Activated CD8-positive, alpha-beta memory T cell treated with anti-CD3 and anti-CD28 coated beads for 1 hour (primary cell): Measurements from ENCODE around the gene SGCD.

Experiments used
- DNase-seq, 2 donors: peaks; one replicate each; pipeline ENCODE4 v3.0.0-alpha.2; 2020; ENCODE audit warnings: low read depth in 1 of 2; ENCODE audit errors: extremely low read depth in 1 of 2

The SGCD gene

DNA sequence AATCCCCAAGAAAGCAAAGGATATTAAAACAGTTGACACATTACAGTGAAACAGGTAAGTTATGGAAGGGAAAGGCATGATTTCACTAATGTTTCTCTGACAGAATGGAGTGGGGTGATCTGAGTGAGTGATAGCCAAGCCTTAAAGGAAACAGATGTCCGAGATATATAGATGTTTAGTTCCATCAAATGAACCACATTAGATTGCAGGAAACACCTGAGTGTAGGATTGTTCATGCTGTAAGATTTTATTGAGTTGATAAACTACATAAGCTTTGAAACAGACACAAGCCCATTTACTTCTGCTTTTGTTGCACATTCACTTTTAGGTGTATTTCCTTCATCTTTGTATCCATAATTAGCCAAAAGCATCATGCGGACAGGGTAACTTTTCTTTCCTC is 356.0 kb downstream of the SGCD start:
- no peak for DNase-seq

DNA sequence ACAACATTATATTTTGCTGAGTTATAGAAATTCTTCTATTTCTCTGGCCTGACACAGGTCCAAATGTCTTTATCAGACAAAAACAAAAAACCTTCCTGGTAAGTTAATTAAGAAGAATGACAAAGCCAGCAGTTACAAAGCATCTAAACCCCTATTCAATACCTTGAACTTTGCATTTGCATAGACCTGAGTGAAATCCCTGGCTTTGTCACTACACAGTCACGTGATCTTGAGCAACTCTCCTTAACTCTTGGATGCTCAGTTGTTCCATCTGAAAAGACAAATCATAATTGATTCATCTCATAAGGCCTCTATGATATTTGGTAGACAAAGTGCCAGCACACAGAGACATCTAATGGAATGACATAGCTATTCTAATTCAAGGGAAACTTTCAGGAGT is 356.5 kb downstream of the SGCD start:
- DNase-seq = no peak

- no peak for DNase-seq
These were observed 357.3 kb downstream of the SGCD start for GRCh38 chr5:156684216-156684615.

GRCh38 chr5:156685481-156685880 is 358.5 kb downstream of the SGCD start:
- DNase-seq = no peak

GRCh38 chr5:156686380-156686779 is 359.4 kb downstream of the SGCD start:
- no peak for DNase-seq

GRCh38 chr5:156686796-156687195 is 359.8 kb downstream of the SGCD start:
- no peak for DNase-seq

DNA sequence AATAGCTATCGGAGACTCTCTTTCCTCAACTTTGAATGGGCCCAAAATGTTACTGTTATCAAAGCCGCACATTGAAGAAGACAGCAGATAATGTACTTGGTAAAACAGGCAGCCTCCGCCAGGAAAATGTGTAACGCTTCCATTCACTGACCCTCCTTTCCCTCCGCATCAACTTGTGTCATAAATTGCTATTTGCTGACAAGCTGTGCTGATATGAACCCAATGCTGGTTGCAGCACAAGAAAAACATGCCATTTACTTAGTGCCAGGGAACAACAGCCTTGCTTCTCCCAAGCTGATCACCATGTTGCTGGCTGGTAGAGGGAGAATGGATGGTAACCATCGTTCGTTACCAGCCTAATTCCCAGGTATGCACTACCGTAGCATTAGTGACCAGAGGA is 360.6 kb downstream of the SGCD start:
- no peak for DNase-seq

DNA sequence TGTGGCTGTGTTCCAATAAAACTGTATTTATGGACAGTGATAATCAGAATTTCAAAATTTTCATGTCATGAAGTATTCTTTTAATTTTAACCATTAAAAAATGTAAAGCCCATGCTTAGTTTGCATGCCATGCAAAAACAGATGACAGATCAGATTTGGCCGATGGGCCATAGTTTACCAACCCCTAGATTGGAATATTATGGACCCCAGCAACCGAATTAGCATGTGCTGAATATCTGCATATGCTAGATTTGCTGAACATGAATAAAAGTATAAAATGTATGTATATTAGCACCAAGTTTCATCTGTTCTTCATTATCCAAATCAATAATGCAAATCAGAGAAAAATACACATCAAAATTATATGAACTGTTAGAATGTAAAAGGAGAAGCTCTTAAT is 364.6 kb downstream of the SGCD start:
- DNase-seq = no peak

DNA sequence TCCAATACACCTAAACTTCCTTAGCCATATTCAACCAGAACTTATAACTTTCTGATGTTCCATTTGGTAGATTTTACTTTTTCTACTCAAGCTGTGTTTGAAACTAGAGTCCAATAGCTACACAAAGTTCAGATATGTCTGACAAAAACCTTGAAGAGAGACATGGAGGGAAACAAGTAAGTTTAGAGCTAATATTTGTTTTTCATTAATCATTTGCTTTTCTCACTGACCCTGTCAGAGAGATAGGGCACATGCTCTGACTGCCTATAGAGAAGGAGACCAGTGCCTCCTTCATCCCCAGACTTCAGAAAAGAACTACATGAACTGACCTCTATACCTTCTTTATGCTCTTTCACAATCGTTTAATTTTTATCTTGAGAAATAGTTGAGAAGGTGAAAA is 366.1 kb downstream of the SGCD start:
- no peak for DNase-seq

GRCh38 chr5:156694598-156694997 is 367.6 kb downstream of the SGCD start:
- DNase-seq = no peak

GRCh38 chr5:156695774-156696173 is 368.8 kb downstream of the SGCD start:
- no peak for DNase-seq

DNA sequence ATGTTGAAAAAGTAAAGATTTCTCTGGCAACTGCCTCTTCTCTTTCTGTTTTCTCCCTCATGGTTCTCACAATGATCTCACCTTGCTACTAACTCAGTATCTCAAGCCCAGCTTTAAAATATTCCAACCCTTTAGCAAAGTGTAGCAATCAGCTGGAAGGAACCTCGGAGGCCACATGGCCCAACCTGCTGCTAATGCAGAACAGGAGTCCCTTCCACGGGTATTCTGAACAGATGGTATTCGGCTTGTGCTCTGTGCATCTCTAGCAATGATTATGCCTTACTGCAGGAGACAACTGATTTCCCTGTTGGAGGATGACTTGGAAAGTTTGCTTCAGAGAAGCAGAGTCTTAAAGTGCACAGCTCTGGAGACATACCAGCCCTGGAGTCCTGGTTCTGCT is 371.4 kb downstream of the SGCD start:
- DNase-seq = no peak

DNA sequence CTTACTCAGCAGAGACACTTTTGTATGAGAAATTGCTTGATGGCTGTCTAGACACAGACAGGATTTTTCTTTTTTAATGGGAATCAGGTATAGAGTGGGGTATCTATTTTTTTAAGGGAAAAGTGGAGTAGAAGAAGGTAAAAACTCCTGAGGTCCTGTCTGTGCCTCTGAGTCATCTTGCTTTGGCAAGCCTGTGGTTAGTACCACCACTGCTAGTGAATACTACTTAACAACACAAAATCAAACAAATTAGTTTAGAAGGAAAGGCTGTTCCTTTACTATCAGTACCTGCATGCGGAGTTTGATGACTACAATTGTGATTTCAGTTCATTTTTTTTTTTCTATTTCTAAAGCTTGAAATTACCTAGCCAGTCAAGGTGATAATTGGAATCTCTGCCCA is 372.2 kb downstream of the SGCD start:
- no peak for DNase-seq

- no peak for DNase-seq
These were observed 377.2 kb downstream of the SGCD start for GRCh38 chr5:156704139-156704538.

GRCh38 chr5:156706631-156707030 is 379.7 kb downstream of the SGCD start:
- DNase-seq = no peak

DNA sequence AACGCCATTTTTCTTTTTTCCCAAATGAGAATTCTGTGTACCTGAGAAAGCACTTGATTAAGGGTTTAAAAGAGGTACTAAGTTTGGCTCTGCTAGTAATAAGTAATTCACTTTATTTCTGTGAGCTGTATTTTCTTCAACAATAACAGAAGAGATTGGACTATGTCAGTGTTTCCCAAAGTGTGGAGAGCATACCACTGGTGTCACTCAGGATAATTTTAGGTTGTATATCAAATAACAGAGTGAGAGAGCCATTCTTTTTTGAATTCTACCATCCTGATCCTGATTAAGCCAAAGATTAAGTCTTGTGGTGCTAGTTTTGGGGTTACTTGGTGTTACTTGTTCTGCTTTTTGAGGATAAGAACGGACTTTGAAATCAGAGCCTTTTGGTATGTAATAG is 380.8 kb downstream of the SGCD start:
- DNase-seq = no peak

DNA sequence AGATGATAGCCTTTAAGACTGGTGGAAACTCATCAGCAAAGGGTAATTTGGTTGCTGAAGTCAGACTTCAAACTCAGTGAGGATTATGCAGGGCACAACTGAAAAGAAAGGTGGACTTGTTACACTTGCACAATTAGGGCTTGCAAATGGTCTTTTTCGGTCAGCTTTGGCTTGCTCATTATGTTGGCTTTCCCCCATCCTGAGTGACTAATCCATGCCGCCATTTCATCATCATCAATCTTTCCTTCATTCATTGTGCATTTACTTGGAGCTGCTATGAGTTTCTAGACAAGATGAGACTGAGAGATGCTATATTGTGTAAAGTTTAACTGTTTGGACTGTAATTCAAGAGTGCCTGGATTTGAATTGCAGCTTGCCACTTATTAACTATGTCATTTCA is 388.3 kb downstream of the SGCD start:
- no peak for DNase-seq

- no peak for DNase-seq
These were observed 389.8 kb downstream of the SGCD start for GRCh38 chr5:156716591-156717380.

GRCh38 chr5:156718985-156719384 is 392.0 kb downstream of the SGCD start:
- no peak for DNase-seq

GRCh38 chr5:156722358-156722757 is 395.4 kb downstream of the SGCD start:
- no peak for DNase-seq

GRCh38 chr5:156735477-156735876 is 408.5 kb downstream of the SGCD start:
- DNase-seq = no peak

GRCh38 chr5:156741516-156741915 is 414.6 kb downstream of the SGCD start:
- DNase-seq = no peak

DNA sequence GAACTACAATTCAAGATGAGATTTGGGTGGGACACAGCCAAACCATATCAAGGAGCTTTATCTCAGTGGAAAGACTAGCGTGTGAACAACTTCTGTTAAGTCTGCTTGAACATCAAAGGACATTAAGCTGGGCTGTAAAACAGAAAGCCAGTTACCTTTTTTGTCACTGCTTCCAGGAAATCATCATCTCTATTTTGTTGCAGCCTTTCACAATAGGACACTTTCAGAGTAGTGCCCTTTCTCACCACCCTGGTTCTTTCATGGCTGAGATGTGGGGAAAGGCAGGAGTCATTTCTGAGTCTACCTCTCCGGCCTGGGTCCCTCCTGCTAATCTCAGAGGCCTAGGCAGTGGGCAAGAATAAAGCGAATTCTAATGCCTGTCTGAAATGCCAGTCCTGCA is 426.9 kb downstream of the SGCD start:
- DNase-seq = no peak
